SJCRH30 (cell line): Measurements from ENCODE around the gene RTL10. TPM values are rescaled to one million over a fixed set of nuclear protein-coding genes. Genes with fewer than 3 reads are reported as not detected.

Experiments used
- DNase-seq, 2 experiments: peaks; one replicate each; pipeline ENCODE4 v3.0.0-alpha.2; 2015 to 2020
- H3K27ac ChIP-seq: fragments of 250-450 bp; sonication (Bioruptor Pico); 2 replicates; pipeline ENCODE4 v1.5.1; 2020; ENCODE audit warnings: mild to moderate bottlenecking, moderate library complexity
- H3K27me3 ChIP-seq: fragments of 250-450 bp; sonication (Bioruptor Pico); 2 replicates; pipeline ENCODE4 v1.5.1; 2020; ENCODE audit warnings: mild to moderate bottlenecking, moderate library complexity
- H3K36me3 ChIP-seq: fragments of 250-450 bp; sonication (Bioruptor Pico); 2 replicates; pipeline ENCODE4 v1.5.1; 2020; ENCODE audit warnings: mild to moderate bottlenecking, moderate library complexity
- H3K4me1 ChIP-seq: fragments of 250-450 bp; sonication (Bioruptor Pico); 2 replicates; pipeline ENCODE4 v1.5.1; 2020; ENCODE audit warnings: mild to moderate bottlenecking, moderate library complexity
- H3K4me3 ChIP-seq: fragments of 250-450 bp; sonication (Bioruptor Pico); 2 replicates; pipeline ENCODE4 v1.5.1; 2020; ENCODE audit warnings: mild to moderate bottlenecking, moderate library complexity
- H3K9me3 ChIP-seq: fragments of 250-450 bp; sonication (Bioruptor Pico); replicated peaks from 2 replicates; pipeline ENCODE4 v1.5.1; 2020; ENCODE audit warnings: mild to moderate bottlenecking, moderate library complexity
- total RNA-seq: library from RNA; depleted of rRNA; stranded (reverse); fragments of >200 nt; shearing (Covaris generic); gene quantifications from 2 replicates; pipeline ENCODE4 v1.2.3, GENCODE V29; 2014

The RTL10 gene
- total RNA-seq, 1 experiment from 2014 or later: 19.1 TPM

DNA sequence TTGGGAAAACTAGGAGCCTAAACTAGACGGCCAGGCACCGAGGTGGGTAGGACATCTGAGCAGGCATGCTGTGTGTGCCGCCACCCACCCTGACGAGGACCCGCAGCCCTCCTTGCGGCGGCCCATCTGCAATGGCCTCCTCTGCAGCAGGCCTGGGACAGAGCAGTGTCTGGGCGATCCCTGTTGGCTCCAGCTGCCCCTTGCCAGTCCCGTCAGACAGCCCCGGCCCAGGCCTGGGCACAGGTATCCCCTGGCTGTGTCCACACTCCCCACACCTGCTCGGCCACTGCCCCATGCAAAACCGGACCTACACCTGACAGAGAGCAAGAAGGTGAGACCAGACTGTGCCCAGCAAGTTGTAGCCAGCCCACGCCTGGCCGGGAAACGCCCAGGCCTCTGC lies 38.7 kb upstream of the RTL10 start:
- Histone ChIP-seq H3K27ac (no peak overlapping the region), H3K36me3 (no peaks in the 10 kb centered on the region), H3K4me1 (peaks cover 31% of the 10 kb centered on the region)

DNA sequence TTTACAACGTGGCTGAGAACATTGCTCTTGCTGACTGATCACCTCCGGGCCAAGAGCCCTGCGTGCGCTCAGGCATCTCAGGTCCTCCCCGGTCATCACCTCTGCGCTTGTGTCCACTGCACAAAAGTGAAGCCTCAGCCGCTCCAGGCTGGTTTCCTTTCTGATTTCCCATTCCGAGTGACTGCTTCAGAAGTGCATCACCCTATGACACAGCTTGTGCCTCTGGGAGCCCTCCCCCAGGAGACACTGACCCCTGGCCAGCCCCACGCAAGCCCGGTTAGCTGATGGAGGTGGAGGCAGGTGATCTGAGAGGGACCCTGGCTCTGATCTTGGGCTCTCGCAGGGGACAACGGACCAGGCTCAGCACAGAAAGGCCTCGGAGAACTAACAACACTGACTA lies 38.3 kb upstream of the RTL10 start:
- Histone ChIP-seq H3K36me3 (no peaks in the 10 kb centered on the region), H3K4me1 (peaks cover 34% of the 10 kb centered on the region), H3K9me3 (no peaks in the 10 kb centered on the region), H3K4me3 (no peak overlapping the region), H3K27me3 (no peaks in the 10 kb centered on the region), H3K27ac (peak overlapping the region; percentile 94)
- DNase-seq: no peak

More for the DNA sequence above, 38.7 kb upstream of the RTL10 start:
- no peaks in the 10 kb centered on the region for H3K9me3 ChIP-seq
- H3K4me3 ChIP-seq: no peak overlapping the region
- H3K27me3 ChIP-seq: no peaks in the 10 kb centered on the region
- no peak for DNase-seq

DNA sequence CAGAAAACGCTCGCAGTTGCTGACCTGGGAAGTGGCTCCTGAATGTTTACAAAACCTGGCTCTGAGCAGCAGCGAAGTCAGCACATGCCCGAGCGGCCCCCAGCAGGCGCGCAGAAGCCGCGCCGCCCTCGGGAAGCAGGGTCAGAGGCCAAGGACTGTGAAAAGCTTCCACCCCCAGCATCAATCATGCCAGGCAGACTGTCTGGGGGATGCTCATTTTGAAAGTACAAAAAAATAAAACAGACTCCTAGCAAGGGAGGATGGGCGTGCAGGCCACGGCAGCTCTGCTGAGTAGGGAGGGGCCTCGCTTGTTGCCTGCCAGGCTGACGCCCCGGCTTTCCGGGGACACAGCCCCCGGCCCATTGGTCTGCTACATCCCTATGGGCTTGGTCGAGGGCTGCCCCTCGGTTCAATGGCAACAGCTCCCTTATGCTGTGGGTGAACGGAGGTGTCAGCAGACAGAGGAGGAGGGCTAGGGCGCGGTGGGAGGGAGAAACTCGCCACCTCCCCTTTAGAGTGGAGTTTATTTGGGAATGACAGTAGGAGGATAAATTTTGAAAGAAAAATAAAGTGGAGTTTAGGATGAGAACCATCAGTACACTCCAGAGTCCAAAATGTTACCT lies 37.7 kb upstream of the RTL10 start:
- Histone ChIP-seq H3K4me1 (peaks cover 34% of the 10 kb centered on the region), H3K36me3 (no peaks in the 10 kb centered on the region), H3K27ac (peak overlapping the region; percentile 94), H3K27me3 (no peaks in the 10 kb centered on the region), H3K9me3 (no peaks in the 10 kb centered on the region), H3K4me3 (peak overlapping the region; percentile 20)
- DNase-seq: peak in 1 of 2 experiments; percentile 34

DNA sequence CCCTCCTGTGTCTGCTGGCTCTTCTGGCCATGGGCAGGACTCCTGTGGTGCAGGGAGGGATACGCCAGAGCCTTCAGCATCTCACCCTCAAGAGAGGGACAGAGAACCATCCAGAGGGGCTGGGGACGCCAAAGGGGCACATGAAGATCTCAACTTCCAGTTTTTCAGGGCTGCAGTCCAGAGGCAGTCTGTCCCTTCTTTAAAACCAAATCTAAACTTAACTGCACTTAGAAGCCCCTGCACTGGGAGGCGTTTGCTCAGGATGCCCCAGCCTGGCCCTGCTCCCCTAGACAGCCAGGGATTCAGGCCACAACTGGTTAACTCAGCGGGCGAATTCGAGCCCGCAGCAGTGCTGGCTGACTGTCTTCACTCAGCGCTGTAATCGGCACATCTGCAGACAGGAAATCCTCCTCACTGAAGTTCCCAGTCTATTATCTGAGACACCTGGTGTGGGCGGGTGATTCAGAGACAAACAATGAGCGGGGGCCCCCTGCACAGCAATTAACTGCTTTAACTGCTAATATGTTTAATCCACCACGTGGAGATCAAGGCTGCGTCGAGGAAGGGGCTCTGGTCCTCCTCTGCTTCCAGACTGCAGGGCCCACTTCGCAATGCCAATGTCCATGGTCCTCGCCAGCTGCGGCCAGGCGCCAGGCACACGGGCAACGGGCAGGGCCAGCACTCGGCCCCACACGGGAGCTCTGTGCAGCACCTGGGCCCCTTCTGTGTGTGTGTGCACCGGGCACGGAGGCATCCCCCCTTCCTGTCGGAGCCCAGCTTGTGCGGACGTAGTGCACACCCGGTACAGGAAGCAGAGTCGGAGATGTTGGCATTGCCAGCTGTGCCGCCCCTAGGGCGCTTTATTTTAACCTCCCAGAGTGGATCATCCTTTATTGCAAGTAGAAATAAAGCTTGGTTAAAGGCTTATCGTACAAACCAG lies 36.9 kb upstream of the RTL10 start:
- H3K27me3 ChIP-seq: no peaks in the 10 kb centered on the region
- peak; percentile 90 for DNase-seq
- peak overlapping the region; percentile 20 for H3K4me3 ChIP-seq
- H3K36me3 ChIP-seq: no peaks in the 10 kb centered on the region
- H3K4me1 ChIP-seq: peaks cover 41% of the 10 kb centered on the region
- no peaks in the 10 kb centered on the region for H3K9me3 ChIP-seq
- peak overlapping the region; percentile 94 for H3K27ac ChIP-seq

DNA sequence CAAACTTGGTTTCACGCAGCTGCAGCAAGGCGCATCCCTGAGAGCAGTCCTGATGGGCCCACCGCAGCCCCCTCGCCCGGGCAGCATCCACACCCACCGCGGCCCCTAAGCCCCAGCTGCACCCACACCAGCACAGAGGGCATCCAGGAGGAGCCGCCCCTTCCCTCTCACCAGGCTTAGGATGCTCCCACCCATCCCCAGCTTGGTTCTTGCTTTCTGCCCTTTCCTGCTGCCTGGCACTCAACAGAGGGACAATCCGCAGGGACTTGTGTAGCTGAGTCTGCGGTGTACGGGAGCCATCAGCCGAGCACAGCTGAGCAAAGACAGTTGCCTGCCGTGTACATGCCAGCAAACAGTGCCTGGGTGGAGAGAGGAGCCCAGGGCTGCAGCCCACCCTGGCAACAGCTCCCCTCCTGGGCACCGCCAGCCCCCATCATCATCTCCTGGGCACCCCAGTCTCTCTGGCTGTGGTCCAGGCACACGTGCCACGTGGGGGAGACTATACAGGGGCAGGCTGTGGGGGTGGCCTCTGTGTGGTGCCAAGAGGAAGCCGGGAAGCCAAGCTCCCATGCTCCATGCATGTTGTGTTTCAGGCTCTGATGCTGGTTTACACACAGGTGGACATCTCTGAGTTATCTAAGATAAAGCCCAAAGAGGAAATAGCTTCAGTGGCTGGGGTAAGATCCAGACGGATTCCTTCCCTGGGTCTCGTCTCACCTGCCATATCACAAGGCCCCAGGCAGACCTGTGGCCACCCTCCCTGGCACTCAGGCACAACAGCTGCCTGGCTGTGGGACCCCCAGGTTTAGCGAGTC lies 36.0 kb upstream of the RTL10 start:
- Histone ChIP-seq H3K4me1 (peaks cover 50% of the 10 kb centered on the region), H3K4me3 (no peak overlapping the region), H3K36me3 (no peaks in the 10 kb centered on the region), H3K27ac (peak overlapping the region; percentile 94), H3K9me3 (no peaks in the 10 kb centered on the region), H3K27me3 (no peaks in the 10 kb centered on the region)
- DNase-seq: no peak

DNA sequence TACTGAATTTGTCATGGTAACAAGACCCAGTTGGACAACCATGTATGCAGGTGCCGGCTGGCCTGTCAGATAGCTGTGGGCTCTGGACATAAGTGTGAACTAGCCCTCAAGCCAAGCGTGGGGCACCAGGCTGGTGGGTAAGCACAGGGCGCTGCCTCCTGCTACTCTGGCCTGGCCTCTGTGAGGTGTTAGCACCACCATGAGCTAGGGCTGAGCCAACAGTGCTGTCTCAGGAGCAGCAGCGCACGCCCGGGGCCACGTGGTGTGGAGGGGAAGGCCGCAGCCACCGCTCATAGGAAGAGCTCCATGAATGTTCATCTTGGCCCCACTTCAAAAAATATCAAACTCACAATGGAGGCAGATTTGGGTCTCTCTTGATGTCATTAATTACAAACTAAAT lies 35.3 kb upstream of the RTL10 start:
- H3K4me3 ChIP-seq: no peak overlapping the region
- no peak for DNase-seq
- no peaks in the 10 kb centered on the region for H3K27me3 ChIP-seq
- H3K4me1 ChIP-seq: peaks cover 57% of the 10 kb centered on the region
- H3K27ac ChIP-seq: no peak overlapping the region
- no peaks in the 10 kb centered on the region for H3K36me3 ChIP-seq
- no peaks in the 10 kb centered on the region for H3K9me3 ChIP-seq

DNA sequence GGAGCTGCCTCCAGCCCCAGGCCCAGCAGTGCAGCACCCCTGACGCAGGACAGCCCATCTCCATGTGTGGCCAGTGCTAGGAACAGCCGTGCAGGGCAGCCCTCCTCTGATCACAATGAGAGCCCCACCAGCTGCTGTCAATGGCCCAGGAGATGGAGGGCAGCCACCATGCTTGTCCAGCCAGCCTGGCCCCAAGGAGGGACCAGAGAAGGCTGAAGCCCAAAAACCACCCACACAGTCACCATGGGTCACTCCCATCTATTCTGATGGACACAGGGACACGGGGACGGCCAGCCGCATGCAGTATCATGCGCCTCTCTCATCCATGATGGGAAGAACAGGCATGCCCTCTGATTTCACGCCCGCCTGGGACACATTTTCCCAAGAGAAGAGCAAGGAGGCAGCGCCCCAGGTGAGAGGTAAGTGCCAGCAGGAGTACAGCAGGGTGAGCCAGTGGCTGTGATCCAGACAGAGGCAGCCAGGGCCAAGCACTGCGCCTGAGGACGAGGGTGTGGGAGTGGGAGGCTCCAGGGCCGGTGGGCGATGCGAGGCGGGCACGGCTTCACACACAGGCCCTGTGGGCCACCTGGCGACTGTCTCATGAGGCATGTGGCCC lies 33.6 kb upstream of the RTL10 start:
- no peaks in the 10 kb centered on the region for H3K36me3 ChIP-seq
- peaks cover 70% of the 10 kb centered on the region for H3K4me1 ChIP-seq
- H3K9me3 ChIP-seq: no peaks in the 10 kb centered on the region
- H3K4me3 ChIP-seq: no peak overlapping the region
- no peaks in the 10 kb centered on the region for H3K27me3 ChIP-seq
- H3K27ac ChIP-seq: no peak overlapping the region
- DNase-seq: no peak

DNA sequence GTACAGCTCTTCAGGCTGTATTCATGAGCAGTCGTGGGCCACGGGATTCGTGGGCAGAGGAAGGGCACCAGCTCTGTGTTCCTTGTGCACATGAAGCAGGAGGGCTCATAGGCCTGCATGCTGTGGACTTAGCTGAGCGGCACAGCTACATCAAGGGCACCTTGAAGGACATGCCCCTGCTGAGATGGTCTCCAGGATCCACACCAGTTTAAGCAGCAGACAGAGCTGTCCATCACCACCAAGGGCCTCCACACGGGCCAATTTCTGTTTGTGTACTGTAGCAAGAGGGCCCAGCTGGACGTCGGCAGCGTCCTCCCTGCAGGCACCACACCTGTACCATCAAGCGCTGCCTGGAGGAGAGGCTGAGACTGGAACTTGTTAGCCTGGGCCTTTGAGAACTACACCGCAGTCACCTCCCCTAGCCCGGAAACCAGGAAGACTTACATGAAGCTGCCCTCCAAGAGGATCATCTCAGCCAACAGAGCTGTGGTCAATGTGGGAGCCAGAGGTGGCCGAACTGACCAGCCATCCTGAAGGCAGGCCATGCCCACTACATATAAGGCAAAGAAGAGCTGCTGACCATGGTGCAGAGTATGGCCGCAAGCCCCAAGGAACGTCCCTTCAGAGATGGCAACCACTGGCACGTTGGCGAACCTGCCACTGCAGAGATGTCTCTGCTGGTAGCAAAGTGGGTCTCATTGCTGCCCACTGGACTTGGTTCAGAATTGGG lies 32.7 kb upstream of the RTL10 start:
- Histone ChIP-seq H3K9me3 (no peaks in the 10 kb centered on the region), H3K4me3 (no peak overlapping the region), H3K27ac (no peak overlapping the region), H3K4me1 (peaks cover 71% of the 10 kb centered on the region), H3K36me3 (no peaks in the 10 kb centered on the region), H3K27me3 (no peaks in the 10 kb centered on the region)
- no peak for DNase-seq

DNA sequence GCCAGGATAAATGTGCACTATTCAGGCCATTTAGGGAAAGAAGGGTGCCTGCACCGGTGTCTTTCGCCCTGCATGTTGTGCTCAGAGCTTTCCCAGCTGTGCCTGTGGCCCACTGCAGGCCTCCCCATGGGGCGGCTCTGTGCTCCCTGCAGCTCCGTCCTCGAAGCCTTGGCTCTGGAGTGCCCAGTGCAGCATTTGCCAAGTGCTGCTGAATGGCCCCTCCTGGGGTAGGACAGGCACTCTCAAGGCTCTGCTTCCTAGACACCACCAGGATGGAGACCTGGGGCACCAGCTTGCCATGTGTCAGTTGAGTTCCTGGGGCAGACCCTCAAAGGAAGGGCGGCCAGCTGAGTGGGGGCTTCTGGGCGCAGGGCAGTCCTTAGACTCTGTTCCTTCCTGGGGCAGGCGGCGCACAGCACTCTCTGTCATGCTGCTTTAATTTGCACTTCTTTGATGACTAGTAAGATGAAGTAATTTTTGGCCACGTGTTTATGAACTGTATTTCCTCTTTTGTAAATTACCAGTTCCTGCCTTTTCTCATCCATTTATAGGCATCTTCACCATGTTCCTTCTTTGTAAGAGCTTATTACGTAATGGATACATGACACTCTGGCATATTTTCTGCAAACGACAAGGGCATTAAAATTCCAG lies 32.1 kb upstream of the RTL10 start:
- peaks cover 71% of the 10 kb centered on the region for H3K4me1 ChIP-seq

DNA sequence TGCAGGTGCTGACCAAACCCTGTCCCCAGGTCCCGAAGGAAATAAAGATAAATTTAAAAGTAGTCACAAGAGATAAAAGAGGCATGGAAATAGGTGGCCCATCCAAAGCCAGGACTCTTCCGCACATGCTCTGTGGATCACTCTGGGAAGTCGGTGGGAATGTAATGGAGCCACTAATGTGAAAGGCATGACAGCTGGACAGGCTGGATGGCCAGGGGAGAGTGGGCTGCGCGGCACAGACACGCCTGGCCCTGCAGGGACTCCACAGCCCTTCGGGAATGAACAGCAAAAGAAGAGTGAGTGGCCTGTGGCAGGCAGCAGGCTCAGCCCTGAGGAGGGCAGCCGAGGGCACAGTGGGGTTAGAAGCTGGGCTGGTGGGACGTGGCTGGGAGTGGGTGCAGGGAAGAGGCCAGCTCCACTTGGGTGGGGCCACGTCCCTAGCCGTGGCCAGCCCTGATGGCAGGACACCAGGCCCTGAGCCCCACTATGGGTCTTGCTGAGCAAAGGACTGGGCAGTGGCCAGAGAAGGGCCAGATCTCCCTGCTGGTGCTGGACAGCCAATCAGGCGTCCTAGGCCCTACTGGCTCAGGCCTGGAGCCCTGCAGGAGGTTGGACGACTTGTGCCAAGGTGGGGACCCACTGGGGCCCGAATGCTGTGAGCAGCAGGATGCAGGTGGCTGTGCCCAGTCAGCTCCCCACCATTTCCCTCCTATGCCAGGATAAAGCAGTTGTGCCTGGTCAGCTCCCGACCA lies 31.3 kb upstream of the RTL10 start:
- Histone ChIP-seq H3K36me3 (no peaks in the 10 kb centered on the region), H3K9me3 (no peaks in the 10 kb centered on the region), H3K27me3 (no peaks in the 10 kb centered on the region), H3K4me3 (peak overlapping the region; percentile 38), H3K4me1 (peaks cover 70% of the 10 kb centered on the region), H3K27ac (peak overlapping the region; percentile 87)
- DNase-seq: peak; percentile 74 to 82

More for the DNA sequence above, 32.1 kb upstream of the RTL10 start:
- H3K9me3 ChIP-seq: no peaks in the 10 kb centered on the region
- no peaks in the 10 kb centered on the region for H3K36me3 ChIP-seq
- H3K27me3 ChIP-seq: no peaks in the 10 kb centered on the region
- DNase-seq: peak in 1 of 2 experiments; percentile 2
- no peak overlapping the region for H3K27ac ChIP-seq
- no peak overlapping the region for H3K4me3 ChIP-seq

DNA sequence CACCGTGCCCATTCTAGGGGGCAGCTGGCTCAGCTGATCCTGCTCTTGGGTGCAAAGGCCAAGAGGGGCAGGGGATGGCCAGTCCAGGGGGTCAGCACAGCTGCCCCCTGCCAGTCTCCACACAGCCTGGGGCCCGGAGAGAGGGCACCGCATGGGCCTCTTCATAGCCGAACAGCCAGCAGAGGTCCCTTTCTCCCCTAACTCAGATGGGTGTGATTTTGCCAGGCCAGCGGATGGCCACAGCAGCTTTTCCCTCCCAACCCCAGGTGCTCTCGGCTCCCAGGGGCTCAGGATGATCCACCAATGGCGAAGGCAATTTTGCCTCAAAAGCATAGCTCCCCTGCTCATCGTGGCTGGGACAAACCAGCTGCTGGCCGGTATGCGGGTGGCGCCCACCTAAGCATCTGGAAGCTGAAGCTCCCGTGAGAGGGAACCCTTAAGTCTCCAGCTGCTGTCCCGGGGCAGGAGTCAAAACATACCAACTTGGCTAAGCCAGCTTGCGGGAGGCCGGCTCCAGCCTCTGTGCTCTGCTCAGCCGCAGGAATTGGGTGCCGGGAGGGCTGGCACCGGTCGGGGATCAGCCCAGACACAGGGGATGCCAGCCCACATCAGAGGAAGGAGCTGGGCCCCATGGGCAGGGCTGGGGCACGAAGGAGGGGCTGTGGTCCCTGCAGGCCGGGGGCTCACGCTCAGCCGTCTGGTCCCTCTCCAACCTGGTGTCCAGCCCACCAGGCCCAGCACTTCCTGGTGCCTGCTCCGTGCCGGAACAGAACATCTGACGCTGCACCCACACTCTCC lies 30.5 kb upstream of the RTL10 start:
- peaks cover 70% of the 10 kb centered on the region for H3K4me1 ChIP-seq
- peak; percentile 80 for DNase-seq
- H3K36me3 ChIP-seq: no peaks in the 10 kb centered on the region
- H3K27me3 ChIP-seq: no peaks in the 10 kb centered on the region
- peak overlapping the region; percentile 87 for H3K27ac ChIP-seq
- H3K9me3 ChIP-seq: no peaks in the 10 kb centered on the region
- H3K4me3 ChIP-seq: peak overlapping the region; percentile 38

DNA sequence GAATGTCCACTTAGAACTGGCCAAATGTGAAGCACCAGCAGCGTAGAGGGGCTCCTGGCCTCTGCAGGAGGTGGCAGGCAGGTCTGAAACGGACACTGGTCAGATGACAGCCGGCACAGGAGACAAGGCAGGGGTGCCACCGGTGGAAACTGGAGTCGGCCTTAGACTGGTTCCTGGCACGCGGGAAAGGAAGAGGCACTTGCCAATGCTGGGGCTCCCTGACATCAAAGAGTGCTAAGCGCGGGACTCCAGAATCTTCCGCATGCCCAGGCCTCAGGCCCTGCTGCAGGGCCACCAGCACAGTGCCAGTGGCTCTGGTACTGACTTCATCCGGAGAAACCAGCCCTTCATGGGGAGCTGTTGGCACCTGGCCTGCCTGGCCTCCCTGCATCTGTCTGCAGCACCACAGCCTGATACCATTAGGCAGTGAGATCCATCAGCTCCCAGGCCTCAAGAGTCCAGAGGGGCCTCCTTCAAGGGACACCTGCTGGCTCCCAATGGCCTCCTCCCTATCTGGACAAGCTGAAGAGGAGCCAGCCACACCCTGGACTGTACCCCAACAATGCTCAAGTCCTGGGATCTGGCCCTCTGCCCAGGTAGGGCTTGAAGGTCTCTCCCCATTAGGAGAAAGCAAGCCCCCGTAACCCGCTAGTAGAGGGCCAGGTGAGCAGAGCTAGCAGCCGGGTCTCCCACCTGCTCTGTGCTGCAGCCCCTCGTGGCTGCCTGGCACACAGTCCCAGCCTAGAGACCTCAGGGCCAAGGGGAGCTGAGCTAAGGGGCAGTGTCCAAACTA lies 29.7 kb upstream of the RTL10 start:
- H3K9me3 ChIP-seq: no peaks in the 10 kb centered on the region
- no peaks in the 10 kb centered on the region for H3K27me3 ChIP-seq
- H3K27ac ChIP-seq: peak overlapping the region; percentile 87
- no peak overlapping the region; the same call in 1 of the 2 replicates for H3K4me3 ChIP-seq
- H3K4me1 ChIP-seq: peaks cover 73% of the 10 kb centered on the region
- DNase-seq: peak in 1 of 2 experiments; percentile 15
- H3K36me3 ChIP-seq: no peaks in the 10 kb centered on the region
